Measurements from ENCODE around the gene IL17RD. TPM values are rescaled to one million over a fixed set of nuclear protein-coding genes. Genes with fewer than 3 reads are reported as not detected.

Gene IL17RD
- total and polyA plus RNA-seq, 2 of the 13 experiments (the other 11 are each of a cell fraction or from before 2014, with no cell fraction given), result 0.28 to 0.31 TPM

DNA sequence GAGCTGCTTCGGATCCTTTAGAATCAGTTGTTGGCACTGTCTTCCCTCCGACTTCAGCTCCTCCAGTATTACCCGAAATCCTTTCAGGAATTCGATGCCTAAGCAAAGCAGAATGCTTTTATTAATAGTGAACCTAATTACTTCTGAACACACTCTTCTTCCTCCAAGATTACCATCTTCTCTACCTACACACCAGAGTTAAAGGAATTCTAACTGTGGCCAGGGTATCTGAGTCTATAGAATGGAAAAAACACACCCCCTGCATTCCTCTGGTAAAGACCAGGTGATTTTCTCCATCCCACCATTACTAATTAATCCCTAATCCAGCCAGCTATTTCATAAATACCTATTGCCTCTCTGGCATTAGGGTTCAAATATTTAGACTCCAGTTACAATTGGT is 54.9 kb downstream of the IL17RD start:
- Histone ChIP-seq H3K4me2 (ENCODE audit: low read depth, low read length) (no peak overlapping the region), H3K27ac (ENCODE audit: extremely low read length, insufficient read depth, low read length) (no peak overlapping the region), H3K36me3 (replicated peaks in 1 of 2; ENCODE audit: control insufficient read depth in 1 of 2, insufficient read depth in 2 of 2, low read length in 2 of 2) (no peaks in the 10 kb centered on the region), H3K4me1 (ENCODE audit: insufficient read depth, low read length) (peaks cover 11% of the 10 kb centered on the region; the same call in 1 of the 2 replicates), H3K79me2 (ENCODE audit: insufficient read depth, low read length) (no peaks in the 10 kb centered on the region), H3K27me3 (ENCODE audit: control insufficient read depth in 1 of 2, insufficient read depth in 2 of 2, low read length in 2 of 2) (peaks cover 0 to 16% of the 10 kb centered on the region in 2 experiments; a peak in 2 of 5 replicates), H3K9me3 (ENCODE audit: low read length) (no peaks in the 10 kb centered on the region), H2AFZ (ENCODE audit: low read length) (no peak overlapping the region), H3K9ac (ENCODE audit: insufficient read depth, low read depth, low read length) (no peak overlapping the region), H3K4me3 (replicated peaks in 1 of 3; ENCODE audit: insufficient read depth in 1 of 3, low read depth in 2 of 3, low read length in 3 of 3) (no peak overlapping the region), H4K20me1 (ENCODE audit: insufficient read depth, low read length) (no peaks in the 10 kb centered on the region)
- WGBS (ENCODE audit: low lambda C conversion rate), result 57% methylated on average over 4 of the region's 4 CpGs
- BruUV-seq (replicated peaks), result no TSS peak
- no peak for DNase-seq (ENCODE audit: low spot score)
- no peak for ATAC-seq
- in situ Hi-C loops (cut with HindIII; ENCODE audit: extremely low pct_ligation_motif_present, low pct_unique_long_range_greater_than_20kb), result no loop called here
- POLR2A ChIA-PET, result no interaction called here
- CTCF ChIA-PET (ENCODE audit: low intra/inter-chr PET ratio, low total read pairs), result no interaction called here
- intact Hi-C loops (cut with micrococcal nuclease; ENCODE audit: unreplicated experiment), result no loop called here
- no peak for FAIRE-seq
- TF ChIP-seq ZNF333 (CRISPR knock-in tag; IDR thresholded peaks at IDR 0.05; ENCODE audit: borderline replicate concordance), result no peak
- no peak for TF ChIP-seq SNRNP70 (IDR thresholded peaks at IDR 0.05; ENCODE audit: low read depth, low read length)
- TF ChIP-seq SNAPC2 (CRISPR knock-in tag; IDR thresholded peaks at IDR 0.05), result no peak
- TF ChIP-seq, protein P1, sequence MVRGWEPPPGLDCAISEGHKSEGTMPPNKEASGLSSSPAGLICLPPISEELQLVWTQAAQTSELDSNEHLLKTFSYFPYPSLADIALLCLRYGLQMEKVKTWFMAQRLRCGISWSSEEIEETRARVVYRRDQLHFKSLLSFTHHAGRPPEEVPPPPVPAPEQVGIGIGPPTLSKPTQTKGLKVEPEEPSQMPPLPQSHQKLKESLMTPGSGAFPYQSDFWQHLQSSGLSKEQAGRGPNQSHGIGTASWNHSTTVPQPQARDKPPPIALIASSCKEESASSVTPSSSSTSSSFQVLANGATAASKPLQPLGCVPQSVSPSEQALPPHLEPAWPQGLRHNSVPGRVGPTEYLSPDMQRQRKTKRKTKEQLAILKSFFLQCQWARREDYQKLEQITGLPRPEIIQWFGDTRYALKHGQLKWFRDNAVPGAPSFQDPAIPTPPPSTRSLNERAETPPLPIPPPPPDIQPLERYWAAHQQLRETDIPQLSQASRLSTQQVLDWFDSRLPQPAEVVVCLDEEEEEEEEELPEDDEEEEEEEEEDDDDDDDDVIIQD (CRISPR knock-in tag; IDR thresholded peaks at IDR 0.05; ENCODE audit: low read depth), result no peak
- TF ChIP-seq ZBTB21 (CRISPR knock-in tag; IDR thresholded peaks at IDR 0.05), result no peak
- TF ChIP-seq ZNF572 (CRISPR knock-in tag; IDR thresholded peaks at IDR 0.05), result no peak
- TF ChIP-seq HNRNPUL1 (IDR thresholded peaks at IDR 0.05; ENCODE audit: low read depth, low read length), result no peak
- TF ChIP-seq, protein P2, sequence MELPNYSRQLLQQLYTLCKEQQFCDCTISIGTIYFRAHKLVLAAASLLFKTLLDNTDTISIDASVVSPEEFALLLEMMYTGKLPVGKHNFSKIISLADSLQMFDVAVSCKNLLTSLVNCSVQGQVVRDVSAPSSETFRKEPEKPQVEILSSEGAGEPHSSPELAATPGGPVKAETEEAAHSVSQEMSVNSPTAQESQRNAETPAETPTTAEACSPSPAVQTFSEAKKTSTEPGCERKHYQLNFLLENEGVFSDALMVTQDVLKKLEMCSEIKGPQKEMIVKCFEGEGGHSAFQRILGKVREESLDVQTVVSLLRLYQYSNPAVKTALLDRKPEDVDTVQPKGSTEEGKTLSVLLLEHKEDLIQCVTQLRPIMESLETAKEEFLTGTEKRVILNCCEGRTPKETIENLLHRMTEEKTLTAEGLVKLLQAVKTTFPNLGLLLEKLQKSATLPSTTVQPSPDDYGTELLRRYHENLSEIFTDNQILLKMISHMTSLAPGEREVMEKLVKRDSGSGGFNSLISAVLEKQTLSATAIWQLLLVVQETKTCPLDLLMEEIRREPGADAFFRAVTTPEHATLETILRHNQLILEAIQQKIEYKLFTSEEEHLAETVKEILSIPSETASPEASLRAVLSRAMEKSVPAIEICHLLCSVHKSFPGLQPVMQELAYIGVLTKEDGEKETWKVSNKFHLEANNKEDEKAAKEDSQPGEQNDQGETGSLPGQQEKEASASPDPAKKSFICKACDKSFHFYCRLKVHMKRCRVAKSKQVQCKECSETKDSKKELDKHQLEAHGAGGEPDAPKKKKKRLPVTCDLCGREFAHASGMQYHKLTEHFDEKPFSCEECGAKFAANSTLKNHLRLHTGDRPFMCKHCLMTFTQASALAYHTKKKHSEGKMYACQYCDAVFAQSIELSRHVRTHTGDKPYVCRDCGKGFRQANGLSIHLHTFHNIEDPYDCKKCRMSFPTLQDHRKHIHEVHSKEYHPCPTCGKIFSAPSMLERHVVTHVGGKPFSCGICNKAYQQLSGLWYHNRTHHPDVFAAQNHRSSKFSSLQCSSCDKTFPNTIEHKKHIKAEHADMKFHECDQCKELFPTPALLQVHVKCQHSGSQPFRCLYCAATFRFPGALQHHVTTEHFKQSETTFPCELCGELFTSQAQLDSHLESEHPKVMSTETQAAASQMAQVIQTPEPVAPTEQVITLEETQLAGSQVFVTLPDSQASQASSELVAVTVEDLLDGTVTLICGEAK (IDR thresholded peaks at IDR 0.05), result no peak
- TF ChIP-seq, protein P2 (CRISPR knock-in tag; IDR thresholded peaks at IDR 0.05), result no peak
- TF ChIP-seq NCOA2 (CRISPR knock-in tag; IDR thresholded peaks at IDR 0.05), result no peak
- TF ChIP-seq, protein P3, sequence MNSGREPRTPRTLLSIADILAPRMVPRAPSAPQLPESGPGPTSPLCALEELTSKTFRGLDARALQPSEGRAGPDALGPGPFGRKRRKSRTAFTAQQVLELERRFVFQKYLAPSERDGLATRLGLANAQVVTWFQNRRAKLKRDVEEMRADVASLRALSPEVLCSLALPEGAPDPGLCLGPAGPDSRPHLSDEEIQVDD (CRISPR knock-in tag; IDR thresholded peaks at IDR 0.05; ENCODE audit: borderline replicate concordance), result no peak
- TF ChIP-seq ATAD3A (CRISPR knock-in tag; IDR thresholded peaks at IDR 0.05), result no peak

Data from HepG2 (cell line).